SKM-1 treated with dmso at 0.1 percent for 144 hours (cell line): ENCODE results near the gene USP34.

ENCODE experiments used
- DNase-seq: peaks from one replicate; lab custom pipeline; 2025; ENCODE audit not compliant: unreplicated experiment; lab: John Stamatoyannopoulos, UW

USP34 gene

GRCh38 chr2:61327173-61327572 lies 143.7 kb downstream of the USP34 start:
- no peak for DNase-seq

GRCh38 chr2:61326423-61326822 lies 144.5 kb downstream of the USP34 start:
- DNase-seq, result no peak

DNA sequence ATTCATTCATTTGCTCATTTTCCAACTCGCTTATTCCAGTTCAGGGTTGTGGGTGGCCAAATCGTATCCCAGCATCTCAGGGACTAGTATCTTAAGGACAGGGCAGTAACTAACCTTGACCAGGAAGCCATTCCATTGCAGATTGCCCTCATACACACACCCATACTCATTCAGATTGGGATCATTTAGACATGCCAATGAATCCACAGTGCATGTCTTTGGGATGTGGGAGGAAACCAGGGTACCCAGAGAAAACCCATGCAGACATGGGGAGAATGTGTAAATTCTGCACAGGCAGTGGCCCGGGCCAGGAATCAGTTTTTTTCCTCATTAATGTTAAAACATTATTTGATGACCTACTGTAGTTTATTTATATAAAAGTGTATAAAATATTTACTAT lies 150.7 kb downstream of the USP34 start:
- DNase-seq, result no peak

DNA sequence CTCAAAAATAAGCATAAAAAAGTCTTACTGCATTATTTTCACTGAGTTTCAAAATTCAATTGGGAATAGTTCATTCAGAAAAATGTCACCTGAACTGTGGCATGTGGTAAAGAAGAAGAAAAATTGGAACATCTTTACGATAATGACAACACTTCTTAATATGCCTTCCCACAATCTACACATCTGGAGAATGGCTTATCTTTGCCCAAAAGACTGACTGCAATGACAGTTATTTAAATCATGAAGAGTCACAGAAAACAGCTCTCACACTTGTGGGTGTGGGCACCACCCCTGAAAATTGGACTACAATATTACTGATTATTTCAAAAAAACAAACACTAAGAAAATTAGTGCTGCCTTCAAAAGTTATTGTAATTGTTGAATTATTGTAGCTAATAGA lies 152.3 kb downstream of the USP34 start:
- no peak for DNase-seq

GRCh38 chr2:61295981-61296380 lies 174.9 kb downstream of the USP34 start:
- no peak for DNase-seq

- DNase-seq, result no peak
Observed at GRCh38 chr2:61291851-61292575, 178.9 kb downstream of the USP34 start.

- DNase-seq, result peak; percentile 12
Observed at GRCh38 chr2:61288070-61288841, 182.6 kb downstream of the USP34 start.

GRCh38 chr2:61287254-61287653 lies 183.6 kb downstream of the USP34 start:
- DNase-seq, result no peak

GRCh38 chr2:61283443-61284160 lies 187.3 kb downstream of the USP34 start:
- no peak for DNase-seq

- no peak for DNase-seq
Observed at GRCh38 chr2:61282104-61282590, 188.7 kb downstream of the USP34 start.

GRCh38 chr2:61281321-61281720 lies 189.6 kb downstream of the USP34 start:
- no peak for DNase-seq

- DNase-seq, result no peak
Observed at GRCh38 chr2:61277756-61278155, 193.1 kb downstream of the USP34 start.

GRCh38 chr2:61275575-61276184 lies 195.2 kb downstream of the USP34 start:
- DNase-seq, result no peak

DNA sequence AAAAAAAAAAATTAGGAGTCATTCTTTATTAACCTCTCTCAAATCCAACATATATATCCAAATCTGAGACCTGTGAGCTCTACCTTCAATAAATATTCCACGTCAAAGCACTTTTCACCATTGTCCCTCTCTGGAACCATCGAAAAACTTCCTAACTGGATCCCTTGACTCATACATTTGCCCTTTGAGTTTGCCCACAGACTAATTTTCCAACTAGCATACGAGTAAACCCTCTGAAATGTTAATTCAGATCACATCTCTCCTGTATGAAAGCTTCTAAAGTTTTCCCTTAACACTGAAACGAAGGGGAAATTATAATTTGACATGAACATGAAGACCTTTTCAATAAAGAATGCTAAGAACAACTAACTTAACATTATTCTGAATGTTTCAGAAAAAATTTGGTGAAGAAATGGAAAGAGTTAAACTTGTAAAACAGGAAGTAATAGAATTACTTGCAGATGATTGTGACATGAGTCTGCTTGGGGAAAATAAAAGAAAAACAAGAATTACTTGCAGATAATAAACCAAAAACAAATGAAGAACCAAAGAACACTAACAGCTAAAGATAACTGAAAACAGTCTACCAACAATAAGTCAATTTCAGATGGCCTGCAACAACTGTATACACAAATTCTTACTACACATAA lies 198.3 kb downstream of the USP34 start:
- DNase-seq, result no peak

DNA sequence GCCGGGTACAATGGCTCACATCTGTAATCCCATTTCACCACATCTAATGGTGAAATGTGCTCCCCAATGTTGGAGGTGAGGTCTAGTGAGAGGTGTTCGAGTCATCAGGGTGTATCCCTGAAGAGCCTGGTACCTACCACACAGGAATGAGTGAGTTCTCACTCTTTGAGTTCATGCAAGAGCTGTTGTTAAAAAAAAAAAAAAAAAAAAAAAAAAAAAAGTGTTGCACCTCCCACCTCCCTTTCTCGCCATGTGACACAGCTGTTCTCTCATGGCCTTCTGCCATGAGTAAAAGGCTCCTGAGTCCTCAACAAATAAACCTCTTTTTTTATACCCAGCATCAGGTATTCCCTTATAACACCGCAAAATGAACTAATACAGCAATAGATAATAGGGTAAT lies 202.6 kb downstream of the USP34 start:
- DNase-seq, result no peak

DNA sequence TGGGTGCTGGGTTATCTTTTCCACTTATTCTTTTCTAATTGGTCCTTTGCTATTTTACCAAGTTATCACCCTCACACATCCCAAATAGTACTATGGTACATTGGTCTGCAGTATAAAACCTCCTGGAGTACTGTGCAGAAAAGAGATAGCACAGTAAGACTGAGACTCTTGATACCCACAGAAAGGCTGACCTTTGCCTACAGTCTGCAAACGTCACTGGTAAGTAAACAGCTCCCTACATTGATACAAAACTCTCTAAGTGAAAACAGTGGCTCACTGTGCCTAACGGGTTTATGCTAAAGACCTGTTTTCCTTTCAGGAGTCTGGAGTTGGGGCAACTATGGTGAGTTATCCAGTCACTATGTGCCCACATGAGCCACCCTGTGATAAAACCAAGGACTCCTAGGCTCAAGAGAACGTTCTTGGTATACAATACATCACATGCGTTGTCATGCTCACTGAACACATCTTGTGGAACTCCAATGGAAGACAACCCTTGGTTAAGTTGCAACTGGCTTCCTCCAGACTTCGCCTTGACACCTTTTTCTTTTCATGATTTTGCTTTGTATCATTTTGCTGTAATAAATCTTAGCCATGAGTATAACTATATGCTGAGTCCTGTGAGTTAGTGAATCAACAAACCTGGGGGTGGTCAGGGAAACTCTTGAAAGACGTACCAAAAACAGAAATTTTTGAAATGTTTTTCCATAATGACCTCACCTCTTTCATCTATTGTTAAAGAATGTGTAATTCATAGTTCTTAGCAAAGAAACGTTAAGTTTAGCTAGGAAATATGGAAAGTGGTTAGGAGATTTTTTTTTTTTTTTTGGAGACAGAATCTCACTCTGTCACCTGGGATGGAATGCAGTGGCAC lies 204.0 kb downstream of the USP34 start:
- DNase-seq, result no peak

GRCh38 chr2:61263830-61264229 lies 207.1 kb downstream of the USP34 start:
- no peak for DNase-seq

DNA sequence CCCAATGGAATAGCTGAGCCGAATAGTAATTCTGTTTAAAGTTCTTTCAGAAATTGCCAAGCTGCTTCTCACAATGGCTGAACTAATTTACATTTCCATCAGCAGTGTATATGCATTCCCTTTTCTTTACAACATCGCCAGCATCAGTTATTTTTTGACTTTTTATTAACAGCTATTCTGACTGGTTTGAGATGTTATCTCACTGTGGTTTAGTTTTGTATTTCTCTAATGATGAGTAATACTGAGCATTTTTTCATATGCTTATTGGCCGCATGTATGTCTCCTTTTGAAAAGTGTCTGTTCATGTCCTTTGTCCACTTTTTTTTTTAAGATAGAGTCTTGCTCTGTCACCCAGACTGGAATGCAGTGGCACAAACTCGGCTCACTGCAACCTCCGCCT lies 208.2 kb downstream of the USP34 start:
- DNase-seq, result no peak

DNA sequence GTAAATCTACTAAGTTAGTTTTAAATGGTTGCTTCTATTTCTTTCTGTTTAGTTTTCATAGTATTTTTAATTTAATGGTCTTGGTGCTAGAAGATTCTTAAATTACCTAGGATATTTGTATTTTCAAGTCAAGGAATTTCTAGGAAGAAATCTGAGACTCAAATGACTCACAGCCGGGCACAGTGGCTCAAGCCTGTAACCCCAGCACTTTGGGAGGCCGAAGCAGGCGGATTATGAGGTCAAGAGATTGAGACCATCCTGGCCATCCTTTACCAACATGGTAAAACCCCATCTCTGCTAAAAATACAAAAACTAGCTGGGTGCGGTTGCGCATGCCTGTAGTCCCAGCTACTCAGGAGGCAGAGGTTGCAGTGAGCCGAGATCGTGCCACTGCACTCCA lies 213.4 kb downstream of the USP34 start:
- no peak for DNase-seq
